Islet precursor cell (in vitro differentiated cells): ENCODE measurements around the gene STYXL1.

Source experiments
- DNase-seq: peaks from one replicate; pipeline ENCODE4 v3.0.0-alpha.2; 2018

STYXL1 gene

GRCh38 chr7:75971961-75972763 is 75.6 kb downstream of the STYXL1 start:
- DNase-seq, result peak; percentile 75

DNA sequence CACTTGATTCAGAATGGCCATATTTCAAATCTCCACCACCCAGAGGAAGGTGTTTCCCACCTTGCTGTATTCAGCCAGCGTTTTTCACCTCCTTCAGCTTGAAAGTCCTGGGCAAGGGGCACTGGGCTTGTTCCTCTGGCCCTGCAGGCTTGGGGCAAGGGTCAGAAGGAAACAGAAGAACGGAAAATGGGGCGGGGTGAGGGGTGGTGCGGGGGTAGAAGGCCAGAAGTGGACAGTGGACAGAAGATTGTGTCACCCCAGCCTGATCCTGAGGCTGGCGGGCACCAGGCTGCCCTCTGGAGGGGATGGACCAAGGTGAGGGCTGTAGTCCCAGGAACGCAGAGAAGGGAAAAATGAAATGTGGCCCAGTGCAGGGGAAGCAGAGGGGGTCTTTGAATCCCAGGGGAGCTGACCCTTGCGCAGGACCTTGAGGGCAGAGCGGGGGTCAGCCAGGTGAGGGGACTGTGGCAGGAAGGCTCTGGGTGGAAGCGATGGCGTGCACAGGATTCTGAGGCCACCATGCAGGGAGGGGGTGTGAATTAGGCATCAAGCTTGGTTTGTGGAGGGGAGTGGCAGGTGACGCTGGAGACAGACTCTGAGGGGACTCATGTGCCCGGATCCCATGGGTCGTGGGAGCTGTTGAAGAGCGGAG is 76.4 kb downstream of the STYXL1 start:
- no peak for DNase-seq

DNA sequence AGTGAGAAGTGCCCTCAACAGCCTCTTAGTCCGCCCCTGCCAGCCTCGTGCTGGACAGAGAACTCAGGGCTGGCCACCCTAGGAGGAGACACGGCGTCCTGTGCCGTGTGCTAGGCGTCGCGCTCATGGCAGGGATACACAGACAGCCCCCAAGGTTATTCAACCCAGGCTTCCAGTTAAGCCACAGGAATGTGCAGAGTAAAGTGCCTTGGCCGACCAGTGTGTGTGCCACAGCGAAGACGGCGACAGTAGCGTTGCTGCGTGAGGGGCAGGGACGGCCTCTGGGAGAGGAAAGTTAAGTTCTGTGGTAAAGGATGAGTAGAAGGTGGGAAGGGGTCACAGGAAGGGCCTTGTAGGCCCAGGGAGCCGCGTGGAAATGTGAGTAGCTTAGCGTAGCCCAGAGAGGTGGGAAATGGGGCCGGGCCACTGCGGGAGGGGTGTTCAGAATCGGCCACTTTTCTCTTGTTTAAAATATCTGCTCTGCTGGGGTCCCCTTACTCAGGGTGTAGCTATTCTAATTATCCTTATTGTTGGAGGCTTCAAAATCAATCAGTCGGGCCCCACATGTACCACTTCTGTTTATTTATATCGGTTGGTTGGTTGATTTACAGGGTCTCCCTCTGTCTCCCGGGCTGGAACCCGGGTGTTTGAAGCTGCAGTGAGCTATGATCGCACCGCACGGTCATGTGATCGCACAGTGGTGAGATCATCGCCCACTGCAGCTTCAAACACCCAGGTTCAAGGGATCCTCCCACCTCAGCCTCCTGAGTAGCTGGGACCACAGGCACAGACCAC is 77.9 kb downstream of the STYXL1 start:
- peak; percentile 60 for DNase-seq

DNA sequence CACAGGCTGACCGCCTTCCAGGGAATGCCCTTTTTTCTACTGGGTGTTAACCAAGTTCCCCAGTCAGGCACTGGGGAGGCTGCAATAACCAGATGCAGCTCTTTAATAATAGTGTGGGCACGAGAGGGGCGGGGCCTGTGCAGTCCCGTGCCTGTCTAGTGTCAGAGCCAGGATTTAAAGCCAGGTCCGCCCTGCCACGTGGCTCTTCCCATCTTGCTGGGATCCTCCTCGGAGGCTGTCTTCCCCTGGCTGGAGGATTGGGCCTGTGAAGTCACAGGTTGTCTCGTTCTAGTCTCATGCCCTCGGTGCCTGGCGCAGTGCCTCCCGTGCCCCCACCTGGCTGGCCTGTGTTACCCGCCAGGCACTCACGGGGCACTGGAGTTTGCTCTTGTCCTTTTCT is 78.6 kb downstream of the STYXL1 start:
- DNase-seq, result no peak

- no peak for DNase-seq
Measured at GRCh38 chr7:75968561-75969001, 79.2 kb downstream of the STYXL1 start.

DNA sequence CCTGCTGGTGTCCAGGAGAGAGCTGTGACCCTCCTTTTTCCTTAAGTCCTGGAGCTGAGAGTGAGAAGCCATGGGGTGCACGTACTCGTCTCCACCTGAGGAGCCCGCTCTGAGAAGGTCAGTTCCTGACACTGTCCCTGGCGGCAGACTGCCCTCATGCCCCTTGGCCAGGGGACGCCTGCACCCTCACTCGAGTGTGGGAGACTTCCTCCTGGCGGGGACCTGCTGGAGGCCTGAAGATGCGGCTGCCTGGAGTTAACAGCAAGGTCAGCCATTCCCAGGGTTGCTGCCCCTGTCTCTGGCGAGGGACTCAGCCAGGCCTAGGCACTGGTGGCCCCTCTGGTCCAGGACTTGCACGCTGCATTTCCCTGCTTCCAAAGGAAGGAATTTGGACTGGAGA is 79.8 kb downstream of the STYXL1 start:
- DNase-seq, result no peak

GRCh38 chr7:75967487-75967997 is 80.3 kb downstream of the STYXL1 start:
- no peak for DNase-seq

DNA sequence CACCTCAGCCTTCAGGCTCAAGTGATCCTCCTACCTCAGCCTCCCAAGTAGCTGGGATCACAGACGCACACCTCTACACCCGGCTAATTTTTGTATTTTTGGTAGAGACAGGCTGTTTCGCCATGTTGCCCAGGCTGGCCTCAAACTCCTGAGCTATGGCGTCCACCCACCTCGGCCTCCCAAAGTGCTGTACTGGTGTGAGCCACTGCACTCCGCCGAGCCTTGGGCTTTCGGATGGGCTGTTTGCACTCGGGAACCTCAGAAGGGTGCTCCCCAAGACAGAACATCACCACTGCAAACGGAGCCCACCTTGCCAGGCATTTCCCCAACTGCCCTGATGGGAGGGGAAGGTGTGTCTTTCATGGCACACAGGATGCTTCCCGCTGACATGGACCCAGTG is 80.7 kb downstream of the STYXL1 start:
- no peak for DNase-seq

- DNase-seq, result no peak
Measured at GRCh38 chr7:75966190-75966961, 81.4 kb downstream of the STYXL1 start.

DNA sequence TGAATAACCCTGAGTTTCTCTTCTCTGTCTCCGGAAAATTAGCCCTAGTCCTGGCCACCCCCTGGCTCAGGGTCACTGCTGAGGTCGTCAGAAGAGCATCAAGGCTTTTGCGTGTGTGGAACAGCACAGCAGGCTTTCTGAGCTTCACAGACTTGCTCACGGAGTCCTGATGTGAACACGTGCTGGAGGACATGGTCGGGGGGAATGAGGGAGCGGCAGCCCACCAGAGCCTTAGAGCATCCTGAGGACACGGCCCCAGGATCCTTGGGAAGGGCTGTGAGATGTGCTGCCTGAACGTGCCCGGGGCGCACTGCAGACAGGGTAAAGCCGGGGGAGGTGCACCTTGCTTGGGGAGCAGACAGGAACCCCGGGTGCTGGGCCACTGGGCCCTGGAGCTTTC is 82.2 kb downstream of the STYXL1 start:
- peak; percentile 52 for DNase-seq

GRCh38 chr7:75963381-75963995 is 84.3 kb downstream of the STYXL1 start:
- no peak for DNase-seq

DNA sequence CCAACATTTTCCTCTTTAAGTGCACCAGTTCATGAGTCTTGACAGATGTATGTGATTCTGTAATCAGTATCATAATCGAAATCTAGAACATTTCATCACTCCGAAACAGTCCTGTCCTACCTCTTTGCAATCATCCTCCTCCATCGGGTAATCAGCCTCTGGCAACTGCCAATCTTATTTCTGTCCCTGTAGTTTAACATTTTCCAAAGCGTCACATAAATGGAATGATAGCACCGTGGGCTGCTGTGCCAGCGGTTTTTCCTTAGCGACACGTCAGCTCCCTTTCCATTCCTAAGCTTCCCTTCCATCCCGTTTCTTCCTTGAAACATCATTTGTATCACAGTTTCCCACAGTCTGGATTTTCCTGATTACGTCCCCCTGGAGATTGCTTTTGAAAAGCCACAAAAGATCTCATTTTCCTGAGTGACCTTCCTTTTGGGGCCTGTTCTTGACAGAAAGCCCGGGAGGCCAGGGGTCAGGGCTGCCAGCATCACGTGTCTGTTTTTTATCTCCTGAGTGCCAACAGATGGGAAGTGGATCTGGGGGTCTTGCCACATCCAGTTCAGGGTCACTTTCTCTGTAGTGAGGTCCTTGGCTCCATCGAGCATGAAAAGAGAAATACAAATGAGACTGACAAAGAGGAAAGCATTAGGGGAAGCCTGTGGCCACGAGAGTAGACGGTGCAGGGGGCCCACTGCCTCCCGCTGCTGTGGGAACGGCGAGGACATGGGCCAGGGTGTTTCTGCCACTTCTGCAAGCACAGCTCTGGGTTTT is 85.0 kb downstream of the STYXL1 start:
- DNase-seq, result no peak

GRCh38 chr7:75961218-75961617 is 86.6 kb downstream of the STYXL1 start:
- DNase-seq, result no peak

DNA sequence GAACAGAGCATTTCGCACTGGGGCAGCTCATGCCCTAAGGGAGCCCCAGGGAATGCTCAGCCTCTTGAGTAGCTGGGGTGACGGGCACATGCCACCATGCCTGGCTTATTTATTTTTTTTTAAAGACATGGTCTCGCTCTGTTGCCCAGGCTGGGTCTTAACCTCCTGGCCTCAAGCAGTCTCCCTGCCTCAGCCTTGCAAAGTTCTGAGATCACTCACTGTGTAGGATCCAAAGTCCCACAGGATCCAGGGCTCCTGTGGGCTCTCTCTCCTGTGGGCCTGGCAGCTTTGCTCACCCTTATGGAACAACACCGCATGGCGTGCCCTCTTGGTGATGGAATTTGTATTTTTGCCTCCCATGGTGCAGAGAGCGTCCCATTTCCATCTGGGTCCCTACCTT is 87.4 kb downstream of the STYXL1 start:
- no peak for DNase-seq

- no peak for DNase-seq
Measured at GRCh38 chr7:75958802-75959543, 88.8 kb downstream of the STYXL1 start.

GRCh38 chr7:75957021-75957736 is 90.6 kb downstream of the STYXL1 start:
- DNase-seq, result peak; percentile 90

- DNase-seq, result no peak
Measured at GRCh38 chr7:75955331-75955955, 92.4 kb downstream of the STYXL1 start.

GRCh38 chr7:75953931-75954330 is 93.9 kb downstream of the STYXL1 start:
- no peak for DNase-seq

GRCh38 chr7:75953431-75953830 is 94.4 kb downstream of the STYXL1 start:
- DNase-seq, result peak; percentile 42
